ENCODE results near the gene TPRA1. TPM values are rescaled to one million over a fixed set of nuclear protein-coding genes. Genes with fewer than 3 reads are reported as not detected.

The TPRA1 gene
- total RNA-seq, 1 experiment from 2014 or later, result 58.5 TPM

- Histone ChIP-seq H3K9me3 (ENCODE audit: insufficient read depth, low read depth) (no peaks in the 10 kb centered on the region), H3K4me3 (no peak overlapping the region), H4K20me1 (ENCODE audit: insufficient read depth) (no peaks in the 10 kb centered on the region; the same call in 1 of the 2 replicates), H3K4me2 (no peak overlapping the region), H3K36me3 (ENCODE audit: low read depth) (no peaks in the 10 kb centered on the region), H3K4me1 (replicated peaks; ENCODE audit: insufficient read depth) (peaks cover 28% of the 10 kb centered on the region), H3K9me2 (ENCODE audit: insufficient read depth) (no peaks in the 10 kb centered on the region), H2AFZ (no peak overlapping the region), H3K27ac (no peak overlapping the region), H3K79me2 (ENCODE audit: low read depth) (peaks cover 20% of the 10 kb centered on the region), H3F3A (ENCODE audit: insufficient read depth, low read depth) (peaks cover 23% of the 10 kb centered on the region), H3K27me3 (ENCODE audit: insufficient read depth, low read depth) (no peaks in the 10 kb centered on the region)
- intact Hi-C loops (cut with micrococcal nuclease; ENCODE audit: unreplicated experiment), result loop anchor here (5.0 to 10.0 kb wide), 3 partner anchors 369 to 892 kb away; partner anchors contain the start of gene SEC61A1
- ChIA-PET POLR2A (ENCODE audit: unreplicated experiment) (no interaction called here), CTCF (no interaction called here)
- TF ChIP-seq EZH2 (IDR thresholded peaks at IDR 0.05; ENCODE audit: low read depth), result no peak
- no peak for TF ChIP-seq CTCF (conservative IDR thresholded peaks at IDR 0.05)
- BruUV-seq (replicated peaks), result no TSS peak
- no peak for DNase-seq
Measured at GRCh38 chr3:127593178-127593577, 2.6 kb upstream of the TPRA1 start.

GRCh38 chr3:127590282-127590592, 296 bp downstream of the TPRA1 start:
- TF ChIP-seq CTCF (conservative IDR thresholded peaks at IDR 0.05) (no peak), EZH2 (IDR thresholded peaks at IDR 0.05; ENCODE audit: low read depth) (no peak)
- H3F3A ChIP-seq (ENCODE audit: insufficient read depth, low read depth), result peaks cover 18% of the 10 kb centered on the region
- H3K4me3 ChIP-seq, result peak overlapping the region; percentile 70
- H4K20me1 ChIP-seq (ENCODE audit: insufficient read depth), result peaks cover 8% of the 10 kb centered on the region
- H3K27ac ChIP-seq, result peak overlapping the region; percentile 92; the same call in 1 of the 2 replicates
- peaks cover 35% of the 10 kb centered on the region for H3K79me2 ChIP-seq (ENCODE audit: low read depth)
- ChIA-PET CTCF (no interaction called here), POLR2A (ENCODE audit: unreplicated experiment) (interaction anchor here (0.6 kb wide), 2 partner anchors 14 to 370 kb away, joined by 5 read pairs; no protein-coding TSS in a partner anchor)
- peak overlapping the region; percentile 77 for H2AFZ ChIP-seq
- no peaks in the 10 kb centered on the region for H3K36me3 ChIP-seq (ENCODE audit: low read depth)
- no TSS peak for BruUV-seq (replicated peaks)
- no peak for DNase-seq
- peaks cover 22% of the 10 kb centered on the region for H3K4me1 ChIP-seq (replicated peaks; ENCODE audit: insufficient read depth)
- no peaks in the 10 kb centered on the region for H3K27me3 ChIP-seq (ENCODE audit: insufficient read depth, low read depth)
- no peaks in the 10 kb centered on the region for H3K9me3 ChIP-seq (ENCODE audit: insufficient read depth, low read depth)
- intact Hi-C loops (cut with micrococcal nuclease; ENCODE audit: unreplicated experiment), result loop anchor here (2.0 to 10.0 kb wide), 6 partner anchors 83 to 895 kb away; partner anchors contain the start of genes ABTB1 and SEC61A1
- peak overlapping the region; percentile 91 for H3K4me2 ChIP-seq
- H3K9me2 ChIP-seq (ENCODE audit: insufficient read depth), result no peaks in the 10 kb centered on the region

- Histone ChIP-seq H3K79me2 (ENCODE audit: low read depth) (peaks cover 38% of the 10 kb centered on the region), H2AFZ (peak overlapping the region; percentile 77)
- no peak for TF ChIP-seq CTCF (conservative IDR thresholded peaks at IDR 0.05)
- no peak for TF ChIP-seq EZH2 (IDR thresholded peaks at IDR 0.05; ENCODE audit: low read depth)
Measured at GRCh38 chr3:127589600-127590281, 792 bp downstream of the TPRA1 start.

More at GRCh38 chr3:127589600-127590281, 792 bp downstream of the TPRA1 start:
- Histone ChIP-seq H3K36me3 (ENCODE audit: low read depth) (no peaks in the 10 kb centered on the region), H3K4me2 (peak overlapping the region; percentile 91), H3K27ac (peak overlapping the region; percentile 92; the same call in 1 of the 2 replicates), H3K9me3 (ENCODE audit: insufficient read depth, low read depth) (no peaks in the 10 kb centered on the region), H3K4me1 (replicated peaks; ENCODE audit: insufficient read depth) (peaks cover 22% of the 10 kb centered on the region), H3K27me3 (ENCODE audit: insufficient read depth, low read depth) (no peaks in the 10 kb centered on the region), H3F3A (ENCODE audit: insufficient read depth, low read depth) (peaks cover 18% of the 10 kb centered on the region), H3K4me3 (peak overlapping the region; percentile 70), H3K9me2 (ENCODE audit: insufficient read depth) (no peaks in the 10 kb centered on the region), H4K20me1 (ENCODE audit: insufficient read depth) (peaks cover 11% of the 10 kb centered on the region)
- DNase-seq, result no peak
- intact Hi-C loops (cut with micrococcal nuclease; ENCODE audit: unreplicated experiment), result loop anchor here (2.0 to 10.0 kb wide), 6 partner anchors 83 to 895 kb away; partner anchors contain the start of genes ABTB1 and SEC61A1
- CTCF ChIA-PET, result interaction anchor here (0.8 kb wide), 1 partner anchor 94 kb away, joined by 3 read pairs; no protein-coding TSS in a partner anchor
- TSS peak; percentile 22 for BruUV-seq (replicated peaks)
- POLR2A ChIA-PET (ENCODE audit: unreplicated experiment), result interaction anchor here (0.5 to 0.6 kb wide), 3 partner anchors 14 to 1113 kb away, joined by 3 to 5 read pairs (median 3); no protein-coding TSS in a partner anchor

Data from PC-9 (cell line).